Cardiac septum (tissue), 1 donor: ENCODE data around the gene KCNG2. TPM values are rescaled to one million over a fixed set of nuclear protein-coding genes. Genes with fewer than 3 reads are reported as not detected.

Experiments
- DNase-seq: peaks from one replicate; pipeline ENCODE4 v3.0.0-alpha.2; 2020; ENCODE audit warnings: low spot score
- intact Hi-C: fragments of 100-400 bp; cut with DNase I; formaldehyde crosslinking; loops from one replicate; pipeline ENCODE4 v1.14.0; 2022
- total RNA-seq: library from RNA; stranded (reverse); fragmentation: NEBNext Ultra II Directional; extraction: Animal tissue kit (Norgen Biotek cat#: 25700); gene quantifications from one replicate; pipeline ENCODE4 v1.2.1, GENCODE V29; 2021
- donor health status: DM: no; HTN: no; CAD: no.

KCNG2 gene
- total RNA-seq, 1 donor from 2014 or later, result 0.32 TPM

DNA sequence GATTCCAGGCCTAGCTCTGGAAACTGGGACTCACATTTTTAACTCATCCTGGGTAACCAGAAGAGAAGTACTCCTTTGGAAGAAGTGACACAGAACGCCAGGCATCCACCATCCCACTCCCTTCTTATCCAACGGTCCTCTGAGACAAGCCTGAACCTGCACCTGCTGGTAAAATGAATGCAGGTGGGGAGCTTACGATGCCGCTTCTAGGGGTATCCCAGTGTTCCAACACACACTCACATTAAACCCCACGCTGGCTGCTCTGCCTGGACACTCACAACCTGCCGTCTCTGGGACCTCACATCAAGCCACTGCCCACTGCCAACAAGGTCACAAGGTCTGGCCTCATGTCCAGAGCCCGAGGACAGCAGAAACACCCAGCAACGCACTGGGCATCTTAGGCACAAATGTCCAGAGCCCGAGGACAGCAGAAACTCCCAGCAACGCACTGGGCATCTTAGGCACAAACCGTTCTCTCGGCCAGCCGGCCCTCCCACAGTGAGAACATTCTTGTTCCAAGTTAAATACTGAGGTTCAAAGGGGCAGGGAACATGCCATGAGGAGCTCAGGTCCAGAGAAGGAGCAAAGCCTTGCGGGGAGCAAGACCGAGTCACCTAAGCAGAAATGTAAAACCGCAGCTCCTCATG is 143.9 kb downstream of the KCNG2 start:
- peak; percentile 62 for DNase-seq
- intact Hi-C loops, result loop anchor here (10.0 kb wide), 1 partner anchor 557 kb away; no protein-coding TSS in a partner anchor

DNA sequence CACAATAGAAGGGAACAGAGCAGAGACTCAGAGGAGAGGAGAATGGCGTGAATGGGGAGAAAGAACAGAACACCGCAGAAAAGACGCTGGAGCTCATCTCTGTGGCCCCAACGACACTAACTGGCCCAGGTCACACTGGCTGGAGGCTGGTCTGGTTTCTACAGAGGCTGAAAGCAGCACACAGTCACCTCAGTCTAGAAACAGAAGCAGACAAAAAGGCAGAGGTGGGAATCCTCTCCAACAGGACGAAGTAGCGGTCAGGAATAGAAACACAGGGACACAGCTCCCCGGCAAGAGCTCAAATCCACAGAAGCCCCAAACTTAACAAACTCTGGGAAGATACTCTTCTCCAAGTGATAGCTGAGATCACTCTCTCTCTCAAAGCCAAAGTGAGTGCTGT is 144.5 kb downstream of the KCNG2 start:
- peak; percentile 51 for DNase-seq
- intact Hi-C loops, result loop anchor here (10.0 kb wide), 1 partner anchor 557 kb away; no protein-coding TSS in a partner anchor

DNA sequence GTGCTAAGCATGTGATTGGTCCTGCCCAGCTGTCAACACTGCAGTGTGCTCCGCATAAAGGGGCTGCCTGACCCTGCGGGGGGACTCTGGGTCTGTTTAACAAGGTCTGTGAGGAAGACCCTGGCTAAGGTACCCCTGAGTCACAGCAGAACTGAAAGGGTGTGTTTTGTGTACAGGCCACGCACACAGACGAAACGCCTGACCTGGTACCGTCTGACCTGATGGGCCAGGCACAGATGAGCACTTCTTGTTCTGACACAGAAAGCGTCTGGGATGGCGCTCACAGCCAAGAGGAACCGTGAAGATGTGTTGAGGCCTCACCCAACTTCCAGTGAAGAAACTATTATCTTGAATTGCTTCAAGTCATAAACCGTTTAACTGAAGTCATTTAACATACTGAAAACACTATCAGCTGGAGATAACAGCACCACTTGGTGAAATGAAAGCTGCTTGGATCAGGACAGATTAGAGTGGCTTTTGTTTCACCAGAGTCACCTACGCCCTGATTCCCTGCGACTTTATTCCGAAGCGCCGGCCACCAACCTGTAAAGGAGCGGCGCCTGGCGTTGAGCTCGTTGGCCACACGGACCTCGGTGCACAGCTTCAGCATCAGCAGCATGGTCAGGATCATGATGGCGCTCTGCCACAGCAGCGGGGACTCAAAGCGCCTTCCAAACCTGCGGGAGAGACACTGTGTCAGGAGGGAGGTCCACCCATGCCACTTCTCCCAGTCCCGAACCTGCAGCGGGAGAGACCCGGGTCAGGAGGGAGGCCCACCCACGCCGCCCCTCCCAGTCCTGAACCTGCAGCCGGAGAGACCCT is 145.3 kb downstream of the KCNG2 start:
- intact Hi-C loops, result loop anchor here (10.0 kb wide), 1 partner anchor 558 kb away; no protein-coding TSS in a partner anchor

DNA sequence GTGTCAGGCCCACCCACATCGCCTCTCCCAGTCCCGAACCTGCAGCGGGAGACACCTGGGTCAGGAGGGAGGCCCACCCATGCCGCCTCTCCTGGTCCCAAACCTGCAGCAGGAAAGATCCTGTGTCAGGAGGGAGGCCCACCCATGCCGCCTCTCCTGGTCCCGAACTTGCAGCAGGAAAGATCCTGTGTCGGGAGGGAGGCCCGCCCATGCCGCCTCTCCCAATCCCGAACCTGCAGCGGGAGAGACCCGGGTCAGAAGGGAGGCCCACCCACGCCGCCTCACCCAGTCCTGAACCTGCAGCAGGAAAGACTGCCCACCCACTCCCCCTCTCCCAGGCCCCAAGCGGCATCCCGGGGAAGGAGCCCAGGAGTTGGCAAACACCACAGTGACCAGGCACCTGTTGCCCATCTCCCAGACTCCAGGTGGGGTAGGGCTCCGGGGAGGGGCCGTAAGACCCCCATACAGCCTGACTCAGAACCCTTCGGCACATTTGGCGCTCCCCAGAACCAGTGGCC is 145.9 kb downstream of the KCNG2 start:
- intact Hi-C loops, result loop anchor here (10.0 kb wide), 1 partner anchor 559 kb away; no protein-coding TSS in a partner anchor

More for the DNA sequence above, 145.3 kb downstream of the KCNG2 start:
- peak; percentile 68 for DNase-seq

DNA sequence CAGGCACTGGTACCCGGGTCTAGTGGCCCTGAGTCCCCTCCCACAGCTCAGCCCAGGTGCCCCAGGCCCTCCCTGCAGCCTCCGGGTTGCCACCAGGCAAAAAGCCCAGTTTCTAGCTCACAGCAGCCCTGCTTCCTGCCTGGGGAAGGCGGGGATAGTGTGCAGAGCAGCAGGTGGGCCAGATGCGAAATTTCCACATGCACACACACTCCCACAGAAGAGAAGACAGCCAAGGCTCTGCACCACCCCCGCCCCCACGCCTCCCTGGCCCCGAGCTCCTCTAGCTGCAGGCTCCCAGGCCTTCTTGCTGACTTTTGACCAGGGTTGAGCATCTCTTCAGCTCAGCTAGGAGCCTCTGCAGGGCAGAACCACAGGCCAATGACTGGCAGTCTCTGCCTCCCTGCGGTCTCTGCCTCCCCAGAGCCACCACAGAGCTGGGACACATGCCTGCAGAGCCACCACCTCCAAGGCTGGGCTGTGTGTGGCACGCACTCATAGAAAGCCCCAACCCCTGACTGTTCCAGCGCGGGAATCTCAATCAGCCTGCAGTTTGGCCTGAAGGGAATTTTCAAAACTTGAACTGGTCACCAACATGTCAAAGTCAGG is 146.5 kb downstream of the KCNG2 start:
- peak; percentile 67 for DNase-seq

More for the DNA sequence above, 145.9 kb downstream of the KCNG2 start:
- peak; percentile 72 for DNase-seq

DNA sequence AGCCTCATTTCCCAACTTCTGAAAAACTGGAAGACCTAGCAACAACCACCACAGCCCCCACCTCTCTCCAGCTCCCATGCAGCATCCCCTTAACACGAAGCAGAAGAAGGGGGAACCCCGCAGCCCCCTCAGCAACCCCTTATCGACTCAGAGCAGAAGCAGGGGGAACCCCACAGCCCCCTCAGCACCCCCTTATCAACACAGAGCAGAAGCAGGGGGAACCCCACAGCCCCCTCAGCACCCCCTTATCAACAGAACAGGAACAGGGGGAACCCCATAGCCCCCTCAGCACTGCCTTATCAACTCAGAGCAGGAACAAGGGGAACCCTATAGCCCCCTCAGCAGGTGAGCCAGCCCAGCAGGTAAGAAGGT is 147.0 kb downstream of the KCNG2 start:
- intact Hi-C loops, result loop anchor here (10.0 kb wide), 1 partner anchor 560 kb away; no protein-coding TSS in a partner anchor
- peak; percentile 33 for DNase-seq

More for the DNA sequence above, 146.5 kb downstream of the KCNG2 start:
- intact Hi-C loops, result loop anchor here (10.0 kb wide), 1 partner anchor 559 kb away; no protein-coding TSS in a partner anchor

DNA sequence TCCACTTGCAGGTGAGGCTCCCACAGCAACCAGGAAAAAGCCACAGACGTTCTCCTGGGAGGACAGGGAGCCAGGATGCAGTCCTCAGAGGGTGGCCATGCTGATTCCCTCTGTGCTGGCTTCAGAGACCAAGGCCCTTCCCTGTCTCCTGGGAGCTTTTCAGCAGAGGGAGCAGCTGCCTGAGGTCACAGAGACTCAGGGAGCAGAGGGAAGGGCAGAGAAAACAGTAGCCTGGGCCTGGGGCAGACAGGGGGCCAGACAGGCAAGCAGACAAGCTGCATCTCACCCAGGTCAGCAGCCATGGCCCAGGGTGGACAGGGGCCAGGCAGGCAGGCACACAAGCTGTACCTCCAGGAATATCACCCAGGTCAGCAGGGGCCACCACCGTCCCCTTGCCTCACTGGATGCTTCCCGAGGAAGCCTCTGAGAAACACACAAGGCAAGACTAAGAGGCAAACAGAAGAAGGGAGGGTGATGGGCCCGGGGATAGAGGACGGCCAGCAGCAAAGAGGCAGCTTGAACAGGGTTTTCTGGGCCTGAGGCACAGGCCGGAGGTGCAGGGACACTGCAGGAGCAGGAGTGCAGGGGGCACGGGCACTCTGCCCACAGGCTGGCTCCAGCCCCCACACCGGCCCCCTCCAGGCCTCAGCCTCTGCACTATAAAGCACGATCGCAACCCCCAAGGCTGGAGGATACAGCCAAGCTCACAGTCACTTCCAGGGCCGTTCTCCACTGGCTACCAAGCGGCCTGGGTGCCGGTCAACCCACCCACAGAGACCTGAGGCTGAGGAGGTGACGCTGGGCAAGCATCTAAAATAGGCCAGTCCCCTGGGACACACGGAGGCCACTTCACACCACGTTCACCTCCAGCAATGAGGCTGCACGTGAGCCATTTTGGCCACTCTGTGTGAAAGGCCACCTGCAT is 147.6 kb downstream of the KCNG2 start:
- DNase-seq, result peak; percentile 63
- intact Hi-C loops, result loop anchor here (10.0 kb wide), 1 partner anchor 561 kb away; no protein-coding TSS in a partner anchor

DNA sequence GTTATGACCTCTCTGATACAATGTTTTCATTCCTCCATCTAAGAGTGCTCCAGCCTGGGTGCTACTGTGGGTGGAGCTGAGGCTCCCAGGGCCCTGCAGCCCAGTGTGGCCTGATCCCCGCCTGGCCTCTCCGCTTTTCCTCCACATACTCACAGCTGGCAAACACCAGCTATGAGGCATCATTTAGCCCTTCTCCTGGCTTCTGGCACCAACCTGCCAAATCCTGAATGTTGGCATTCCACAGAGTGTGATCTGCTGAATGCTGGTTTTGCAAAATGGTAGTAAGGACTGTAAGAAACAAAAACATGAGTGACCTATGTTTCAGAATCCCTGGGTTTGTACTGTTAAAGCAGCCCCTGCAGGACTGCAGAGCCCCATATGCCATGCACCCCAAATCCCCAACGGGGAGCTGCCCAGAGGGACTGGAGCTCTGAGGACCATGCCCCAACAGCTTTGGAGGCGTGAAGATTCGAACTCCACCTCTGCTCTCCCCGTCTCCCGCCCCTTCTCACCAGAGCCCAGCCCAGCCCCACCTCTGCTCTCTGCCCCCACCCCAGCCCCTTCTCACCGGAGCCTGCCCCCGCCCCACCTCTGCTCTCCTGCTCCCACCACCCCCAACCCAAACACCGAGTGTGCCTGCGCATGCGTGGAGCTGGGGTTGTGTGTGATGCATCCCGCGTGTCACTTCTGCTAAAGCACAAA is 149.5 kb downstream of the KCNG2 start:
- DNase-seq, result peak; percentile 64
- intact Hi-C loops, result loop anchor here (10.0 kb wide), 1 partner anchor 562 kb away; no protein-coding TSS in a partner anchor

DNA sequence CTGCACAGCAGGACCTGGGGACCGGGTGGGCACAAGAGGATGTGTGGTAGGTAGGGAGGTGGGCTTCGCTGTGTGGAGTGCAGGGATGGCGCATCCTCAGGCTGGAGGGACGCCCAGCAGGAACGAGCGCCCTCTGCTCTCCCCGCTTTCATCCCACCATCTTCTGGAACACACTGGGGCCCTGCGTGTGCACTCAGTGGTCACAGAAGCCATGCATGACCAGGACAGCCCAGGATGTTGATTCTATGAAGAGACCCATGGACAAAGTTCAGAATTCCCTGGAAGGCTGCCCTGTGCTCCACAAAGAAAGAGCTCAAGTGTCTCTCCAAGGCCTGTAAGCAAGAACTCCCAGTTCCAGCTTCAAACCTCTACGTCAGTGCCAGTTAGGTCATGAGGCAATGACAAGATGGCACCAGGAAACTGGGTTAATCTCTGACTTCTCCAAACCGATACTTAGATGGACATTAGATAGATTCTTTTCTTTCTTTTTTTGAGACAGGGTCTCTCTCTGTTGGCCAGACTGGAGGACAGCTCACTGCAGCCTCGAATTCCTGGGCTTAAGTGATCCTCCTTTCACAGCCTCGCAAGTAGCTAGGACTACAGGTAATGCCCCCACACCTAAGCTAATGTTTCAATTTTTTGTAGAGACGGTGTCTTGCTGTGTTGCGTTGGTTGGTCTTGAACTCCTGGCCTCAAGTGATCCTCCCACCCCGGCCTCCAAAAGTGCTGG is 150.3 kb downstream of the KCNG2 start:
- DNase-seq, result peak; percentile 19
- intact Hi-C loops, result loop anchor here (10.0 kb wide), 1 partner anchor 563 kb away; no protein-coding TSS in a partner anchor

DNA sequence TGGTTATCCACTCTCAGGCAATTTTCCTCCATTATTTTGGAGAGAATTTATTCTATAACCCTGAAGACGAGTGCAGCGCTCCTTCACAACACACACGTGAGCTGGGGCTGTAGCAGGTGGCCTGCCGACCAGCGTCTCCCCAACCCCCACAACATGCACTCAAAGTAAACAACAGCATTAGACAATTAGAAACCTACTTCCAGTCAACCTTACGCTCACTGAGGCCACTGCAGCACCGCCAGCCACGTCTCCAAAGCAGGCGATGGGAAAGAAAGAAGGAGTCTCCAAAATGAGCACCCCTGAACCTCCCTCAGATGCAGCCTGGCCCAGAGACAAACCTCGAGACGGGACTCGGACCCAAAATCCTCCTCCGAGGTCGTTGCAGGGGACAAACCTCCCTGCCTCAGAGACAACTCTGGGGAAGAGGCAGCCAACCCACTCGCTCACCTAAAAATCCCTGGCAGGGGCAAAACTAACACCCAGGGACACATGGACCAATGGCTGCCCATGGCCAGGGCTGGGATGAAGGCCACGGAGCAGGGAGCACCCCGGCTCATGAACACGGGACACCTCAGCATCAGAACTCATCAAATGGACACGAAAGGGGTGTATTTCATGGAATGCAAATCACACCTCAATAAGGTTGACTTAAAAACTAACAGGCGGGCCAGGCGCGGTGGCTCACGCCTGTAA is 151.1 kb downstream of the KCNG2 start:
- DNase-seq, result peak; percentile 50
- intact Hi-C loops, result loop anchor here (10.0 kb wide), 1 partner anchor 564 kb away; no protein-coding TSS in a partner anchor

Other genes starting within 250 kb of the KCNG2 start
- 10.8 TPM for gene CTDP1, start 118.1 kb upstream of the KCNG2 start, total RNA-seq
- gene SLC66A2, start 153.7 kb downstream of the KCNG2 start, total RNA-seq, result 23.5 TPM
- gene HSBP1L1, start 166.7 kb downstream of the KCNG2 start, total RNA-seq, result 7.9 TPM
- gene TXNL4A, start 190.6 kb downstream of the KCNG2 start, total RNA-seq, result 96.5 TPM
- gene RBFA, start 236.5 kb downstream of the KCNG2 start, total RNA-seq, result 24.4 TPM